HCT116 (cell line): Measurements from ENCODE around the gene CELF2.

Experiments used
- ATF3 ChIP-seq: IDR thresholded peaks from 2 replicates; pipeline ENCODE4 v1.6.1; 2012
- CEBPB ChIP-seq: IDR thresholded peaks from 2 replicates; pipeline ENCODE4 v1.6.1; 2012; ENCODE audit warnings: low read depth
- EZH2 ChIP-seq: fragments of 200-600 bp; sonication (generic); IDR thresholded peaks from 2 replicates; pipeline ENCODE4 v1.6.1; 2017; ENCODE audit warnings: antibody characterized with exemption, mixed run types
- EZH2phosphoT487 ChIP-seq: fragments of 200-600 bp; IDR thresholded peaks from 2 replicates; pipeline ENCODE4 v1.6.1; 2018; ENCODE audit warnings: antibody characterized with exemption, borderline replicate concordance
- POLR2A ChIP-seq: IDR thresholded peaks from 2 replicates; pipeline ENCODE4 v1.7.0; 2011; ENCODE audit warnings: borderline replicate concordance; ENCODE audit not compliant: insufficient read depth, insufficient read length; ENCODE audit errors: extremely low read depth
- POLR2AphosphoS5 ChIP-seq: IDR thresholded peaks from 2 replicates; pipeline ENCODE4 v1.6.1; 2011; ENCODE audit warnings: mild to moderate bottlenecking, low read depth, low read length, moderate library complexity
- SRF ChIP-seq: IDR thresholded peaks from 2 replicates; pipeline ENCODE4 v1.6.1; 2012; ENCODE audit warnings: low read depth
- YY1 ChIP-seq: IDR thresholded peaks from 2 replicates; pipeline ENCODE4 v1.6.1; 2011; ENCODE audit warnings: low read length, low read depth, moderate library complexity, mild to moderate bottlenecking; ENCODE audit not compliant: insufficient replicate concordance; ENCODE audit errors: extremely low read depth
- ZNF274 ChIP-seq: fragments of 200-500 bp; sonication (Bioruptor generic); IDR thresholded peaks from 2 replicates; pipeline ENCODE4 v1.6.1; 2014; ENCODE audit warnings: mild to moderate bottlenecking, low read depth, low read length, inconsistent platforms
- TF ChIP-seq, protein P1 (sequence below): IDR thresholded peaks from 2 replicates; pipeline ENCODE4 v1.6.1; 2012
- TF ChIP-seq, protein P2 (sequence below), 3 experiments: fragments of 200-600 bp in 1 of 3; sonication (generic) in 1 of 3; IDR thresholded peaks in 2 of 3; conservative IDR thresholded peaks in 1 of 3; 2 replicates each; pipeline ENCODE4 v1.5.1; 2012 to 2017; ENCODE audit warnings: low read depth in 2 of 3, low read length in 2 of 3, antibody characterized with exemption in 1 of 3, borderline replicate concordance in 1 of 3, control low read depth in 1 of 3, mild to moderate bottlenecking in 1 of 3, mixed read lengths in 1 of 3, mixed run types in 1 of 3, moderate library complexity in 1 of 3; ENCODE audit not compliant: insufficient read depth in 1 of 3
- TF ChIP-seq, protein P3 (sequence below): IDR thresholded peaks from 2 replicates; pipeline ENCODE4 v1.6.1; 2012; ENCODE audit warnings: low read depth
- TF ChIP-seq, protein P4 (sequence below): IDR thresholded peaks from 2 replicates; pipeline ENCODE4 v1.6.1; 2011; ENCODE audit warnings: mild to moderate bottlenecking, low read length, moderate library complexity; ENCODE audit not compliant: insufficient replicate concordance; ENCODE audit errors: extremely low read depth

DNA sequence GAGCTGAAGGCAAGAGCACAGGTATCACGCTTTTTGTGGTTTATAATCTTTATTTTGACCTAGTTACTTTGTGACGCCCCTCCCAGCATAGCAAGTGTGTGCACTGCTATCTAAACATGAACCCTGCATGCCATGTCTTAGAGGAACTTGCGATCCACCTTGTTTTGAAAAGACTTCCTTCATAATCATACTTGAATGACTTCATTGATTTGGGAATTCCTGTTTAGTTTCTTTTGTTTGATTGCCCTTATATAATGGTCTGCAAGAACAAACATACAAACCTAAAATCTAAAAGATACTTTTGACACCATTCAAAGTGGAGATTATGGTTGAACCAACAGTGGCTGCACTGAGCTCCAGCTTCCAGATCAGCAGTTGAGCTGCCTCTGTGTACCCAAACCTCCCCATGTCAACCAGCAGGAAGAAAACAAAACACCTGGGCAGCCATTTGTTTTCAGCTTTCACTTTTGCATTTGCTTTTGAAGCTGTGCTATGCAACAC is 132.6 kb downstream of the CELF2 start:
- TF ChIP-seq ZNF274 (no peak), CEBPB (no peak), POLR2A (no peak), EZH2 (no peak), EZH2phosphoT487 (no peak), SRF (no peak), YY1 (no peak), ATF3 (no peak), POLR2AphosphoS5 (no peak)
- TF ChIP-seq, protein P1, sequence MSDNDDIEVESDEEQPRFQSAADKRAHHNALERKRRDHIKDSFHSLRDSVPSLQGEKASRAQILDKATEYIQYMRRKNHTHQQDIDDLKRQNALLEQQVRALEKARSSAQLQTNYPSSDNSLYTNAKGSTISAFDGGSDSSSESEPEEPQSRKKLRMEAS, result no peak
- TF ChIP-seq, protein P2, sequence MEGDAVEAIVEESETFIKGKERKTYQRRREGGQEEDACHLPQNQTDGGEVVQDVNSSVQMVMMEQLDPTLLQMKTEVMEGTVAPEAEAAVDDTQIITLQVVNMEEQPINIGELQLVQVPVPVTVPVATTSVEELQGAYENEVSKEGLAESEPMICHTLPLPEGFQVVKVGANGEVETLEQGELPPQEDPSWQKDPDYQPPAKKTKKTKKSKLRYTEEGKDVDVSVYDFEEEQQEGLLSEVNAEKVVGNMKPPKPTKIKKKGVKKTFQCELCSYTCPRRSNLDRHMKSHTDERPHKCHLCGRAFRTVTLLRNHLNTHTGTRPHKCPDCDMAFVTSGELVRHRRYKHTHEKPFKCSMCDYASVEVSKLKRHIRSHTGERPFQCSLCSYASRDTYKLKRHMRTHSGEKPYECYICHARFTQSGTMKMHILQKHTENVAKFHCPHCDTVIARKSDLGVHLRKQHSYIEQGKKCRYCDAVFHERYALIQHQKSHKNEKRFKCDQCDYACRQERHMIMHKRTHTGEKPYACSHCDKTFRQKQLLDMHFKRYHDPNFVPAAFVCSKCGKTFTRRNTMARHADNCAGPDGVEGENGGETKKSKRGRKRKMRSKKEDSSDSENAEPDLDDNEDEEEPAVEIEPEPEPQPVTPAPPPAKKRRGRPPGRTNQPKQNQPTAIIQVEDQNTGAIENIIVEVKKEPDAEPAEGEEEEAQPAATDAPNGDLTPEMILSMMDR (IDR thresholded peaks at IDR 0.05 in 2 of 3, conservative IDR thresholded peaks at IDR 0.05 in 1 of 3; ENCODE audit: borderline replicate concordance in 1 of 3, insufficient read depth in 1 of 3, low read depth in 2 of 3, low read length in 2 of 3), result no peak
- TF ChIP-seq, protein P3, sequence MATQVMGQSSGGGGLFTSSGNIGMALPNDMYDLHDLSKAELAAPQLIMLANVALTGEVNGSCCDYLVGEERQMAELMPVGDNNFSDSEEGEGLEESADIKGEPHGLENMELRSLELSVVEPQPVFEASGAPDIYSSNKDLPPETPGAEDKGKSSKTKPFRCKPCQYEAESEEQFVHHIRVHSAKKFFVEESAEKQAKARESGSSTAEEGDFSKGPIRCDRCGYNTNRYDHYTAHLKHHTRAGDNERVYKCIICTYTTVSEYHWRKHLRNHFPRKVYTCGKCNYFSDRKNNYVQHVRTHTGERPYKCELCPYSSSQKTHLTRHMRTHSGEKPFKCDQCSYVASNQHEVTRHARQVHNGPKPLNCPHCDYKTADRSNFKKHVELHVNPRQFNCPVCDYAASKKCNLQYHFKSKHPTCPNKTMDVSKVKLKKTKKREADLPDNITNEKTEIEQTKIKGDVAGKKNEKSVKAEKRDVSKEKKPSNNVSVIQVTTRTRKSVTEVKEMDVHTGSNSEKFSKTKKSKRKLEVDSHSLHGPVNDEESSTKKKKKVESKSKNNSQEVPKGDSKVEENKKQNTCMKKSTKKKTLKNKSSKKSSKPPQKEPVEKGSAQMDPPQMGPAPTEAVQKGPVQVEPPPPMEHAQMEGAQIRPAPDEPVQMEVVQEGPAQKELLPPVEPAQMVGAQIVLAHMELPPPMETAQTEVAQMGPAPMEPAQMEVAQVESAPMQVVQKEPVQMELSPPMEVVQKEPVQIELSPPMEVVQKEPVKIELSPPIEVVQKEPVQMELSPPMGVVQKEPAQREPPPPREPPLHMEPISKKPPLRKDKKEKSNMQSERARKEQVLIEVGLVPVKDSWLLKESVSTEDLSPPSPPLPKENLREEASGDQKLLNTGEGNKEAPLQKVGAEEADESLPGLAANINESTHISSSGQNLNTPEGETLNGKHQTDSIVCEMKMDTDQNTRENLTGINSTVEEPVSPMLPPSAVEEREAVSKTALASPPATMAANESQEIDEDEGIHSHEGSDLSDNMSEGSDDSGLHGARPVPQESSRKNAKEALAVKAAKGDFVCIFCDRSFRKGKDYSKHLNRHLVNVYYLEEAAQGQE, result no peak
- TF ChIP-seq, protein P4, sequence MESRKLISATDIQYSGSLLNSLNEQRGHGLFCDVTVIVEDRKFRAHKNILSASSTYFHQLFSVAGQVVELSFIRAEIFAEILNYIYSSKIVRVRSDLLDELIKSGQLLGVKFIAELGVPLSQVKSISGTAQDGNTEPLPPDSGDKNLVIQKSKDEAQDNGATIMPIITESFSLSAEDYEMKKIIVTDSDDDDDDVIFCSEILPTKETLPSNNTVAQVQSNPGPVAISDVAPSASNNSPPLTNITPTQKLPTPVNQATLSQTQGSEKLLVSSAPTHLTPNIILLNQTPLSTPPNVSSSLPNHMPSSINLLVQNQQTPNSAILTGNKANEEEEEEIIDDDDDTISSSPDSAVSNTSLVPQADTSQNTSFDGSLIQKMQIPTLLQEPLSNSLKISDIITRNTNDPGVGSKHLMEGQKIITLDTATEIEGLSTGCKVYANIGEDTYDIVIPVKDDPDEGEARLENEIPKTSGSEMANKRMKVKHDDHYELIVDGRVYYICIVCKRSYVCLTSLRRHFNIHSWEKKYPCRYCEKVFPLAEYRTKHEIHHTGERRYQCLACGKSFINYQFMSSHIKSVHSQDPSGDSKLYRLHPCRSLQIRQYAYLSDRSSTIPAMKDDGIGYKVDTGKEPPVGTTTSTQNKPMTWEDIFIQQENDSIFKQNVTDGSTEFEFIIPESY, result no peak
